ENCODE data around the gene HAUS8. TPM values are rescaled to one million over a fixed set of nuclear protein-coding genes. Genes with fewer than 3 reads are reported as not detected.
A peak's percentile ranks its signal among the peaks of the same experiment; 100 is the strongest.
"Not testable (repeated sequence)": the region's sequence is repeated elsewhere in the genome, so short reads cannot be mapped to it uniquely, and the experiment has no call there.

The HAUS8 gene
- total and polyA plus RNA-seq, 12 donors, result 2.0 to 10.2 (median 4.9) TPM

DNA sequence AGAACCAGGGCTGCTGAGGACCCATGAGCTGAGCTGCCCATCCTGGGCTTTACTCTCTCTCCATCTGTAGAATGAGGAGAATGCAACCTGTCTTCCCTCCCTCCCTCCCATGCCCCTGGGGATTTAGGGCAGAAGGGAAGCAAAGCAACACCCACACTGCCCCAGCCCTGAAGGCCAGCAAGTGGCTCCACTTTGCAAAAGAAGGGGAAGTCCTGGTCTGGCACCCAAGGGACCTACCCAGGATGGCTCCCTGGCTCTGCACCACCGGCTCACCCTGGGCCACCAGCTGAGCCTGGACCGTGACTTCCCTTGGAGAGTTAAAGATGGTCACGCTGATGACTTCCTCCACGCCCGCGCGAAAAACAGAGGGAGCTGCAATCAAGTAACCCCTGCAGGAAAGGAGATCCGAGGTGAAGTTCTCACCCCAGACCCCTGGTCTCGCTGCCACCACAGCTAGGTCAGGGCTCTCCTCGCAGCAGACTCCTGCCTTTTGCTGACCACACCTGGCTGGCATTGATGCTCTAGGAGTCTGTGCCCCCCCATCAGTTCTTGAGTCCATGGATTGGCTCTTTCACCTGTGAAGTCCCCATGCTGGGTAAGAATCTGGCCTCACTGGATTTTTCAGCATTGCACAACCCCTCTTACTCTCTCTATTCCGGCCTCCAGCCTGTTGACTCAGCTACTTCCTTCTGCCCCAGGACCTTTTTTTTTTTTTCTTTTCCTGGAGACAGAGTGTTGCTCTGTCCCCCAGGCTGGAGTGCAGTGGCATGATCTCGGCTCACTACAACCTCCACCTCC is 53.3 kb downstream of the HAUS8 start:
- 66 to 86% methylated on average over 8 to 12 of the region's 12 CpGs for WGBS, 2 donors
- H3K9me3 ChIP-seq, result peaks cover 0 to 25% (median 13%) of the 10 kb centered on the region in 11 donors
- ATAC-seq, result peak in 6 of 8 donors; percentile 32 to 66 (median 57)
- H3K27ac ChIP-seq, result peak overlapping the region in 2 of 10 donors; percentile 1 to 5
- no peak overlapping the region for H3K4me3 ChIP-seq
- H3K27me3 ChIP-seq, result peaks cover 0 to 40% (median 27%) of the 10 kb centered on the region in 7 donors
- TF ChIP-seq, protein P1, sequence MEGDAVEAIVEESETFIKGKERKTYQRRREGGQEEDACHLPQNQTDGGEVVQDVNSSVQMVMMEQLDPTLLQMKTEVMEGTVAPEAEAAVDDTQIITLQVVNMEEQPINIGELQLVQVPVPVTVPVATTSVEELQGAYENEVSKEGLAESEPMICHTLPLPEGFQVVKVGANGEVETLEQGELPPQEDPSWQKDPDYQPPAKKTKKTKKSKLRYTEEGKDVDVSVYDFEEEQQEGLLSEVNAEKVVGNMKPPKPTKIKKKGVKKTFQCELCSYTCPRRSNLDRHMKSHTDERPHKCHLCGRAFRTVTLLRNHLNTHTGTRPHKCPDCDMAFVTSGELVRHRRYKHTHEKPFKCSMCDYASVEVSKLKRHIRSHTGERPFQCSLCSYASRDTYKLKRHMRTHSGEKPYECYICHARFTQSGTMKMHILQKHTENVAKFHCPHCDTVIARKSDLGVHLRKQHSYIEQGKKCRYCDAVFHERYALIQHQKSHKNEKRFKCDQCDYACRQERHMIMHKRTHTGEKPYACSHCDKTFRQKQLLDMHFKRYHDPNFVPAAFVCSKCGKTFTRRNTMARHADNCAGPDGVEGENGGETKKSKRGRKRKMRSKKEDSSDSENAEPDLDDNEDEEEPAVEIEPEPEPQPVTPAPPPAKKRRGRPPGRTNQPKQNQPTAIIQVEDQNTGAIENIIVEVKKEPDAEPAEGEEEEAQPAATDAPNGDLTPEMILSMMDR (IDR thresholded peaks at IDR 0.05), result no peak
- intact Hi-C loops (cut with DNase I), result no loop called here
- DNase-seq, result no peak
- H3K4me1 ChIP-seq, result peaks cover 0 to 32% (median 4%) of the 10 kb centered on the region in 9 donors
- no peaks in the 10 kb centered on the region for H3K36me3 ChIP-seq

DNA sequence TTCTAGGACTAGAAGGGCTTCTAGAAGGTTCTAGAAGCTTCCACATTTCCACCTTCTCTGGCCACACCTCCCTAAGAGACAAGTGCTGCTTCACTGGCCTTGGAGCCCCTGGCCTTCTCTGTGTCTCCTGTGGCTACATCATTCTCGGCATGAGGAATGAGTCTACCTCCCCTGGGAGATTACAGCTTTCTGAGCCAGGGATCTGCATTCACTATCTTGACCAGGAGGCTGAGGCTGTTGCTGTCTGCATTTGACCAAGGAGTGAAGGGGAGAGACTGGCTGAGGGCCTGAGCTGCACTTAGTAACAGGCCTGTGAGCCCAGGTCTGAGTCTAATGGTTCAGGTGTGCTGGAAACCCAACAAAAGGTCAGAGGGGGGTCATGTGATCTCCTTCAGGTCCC is 53.9 kb downstream of the HAUS8 start:
- WGBS, 2 donors, result 60 to 61% methylated on average over 1 of the region's 1 CpG
- Histone ChIP-seq H3K27ac (no peak overlapping the region), H3K9me3 (peaks cover 0 to 25% (median 13%) of the 10 kb centered on the region in 11 donors), H3K4me3 (no peak overlapping the region), H3K27me3 (peaks cover 0 to 36% (median 24%) of the 10 kb centered on the region in 7 donors), H3K4me1 (peaks cover 0 to 31% (median 4%) of the 10 kb centered on the region in 9 donors), H3K36me3 (no peaks in the 10 kb centered on the region)
- DNase-seq, result no peak
- TF ChIP-seq, protein P1 (IDR thresholded peaks at IDR 0.05), result no peak
- intact Hi-C loops (cut with DNase I), result no loop called here
- ATAC-seq, result no peak

DNA sequence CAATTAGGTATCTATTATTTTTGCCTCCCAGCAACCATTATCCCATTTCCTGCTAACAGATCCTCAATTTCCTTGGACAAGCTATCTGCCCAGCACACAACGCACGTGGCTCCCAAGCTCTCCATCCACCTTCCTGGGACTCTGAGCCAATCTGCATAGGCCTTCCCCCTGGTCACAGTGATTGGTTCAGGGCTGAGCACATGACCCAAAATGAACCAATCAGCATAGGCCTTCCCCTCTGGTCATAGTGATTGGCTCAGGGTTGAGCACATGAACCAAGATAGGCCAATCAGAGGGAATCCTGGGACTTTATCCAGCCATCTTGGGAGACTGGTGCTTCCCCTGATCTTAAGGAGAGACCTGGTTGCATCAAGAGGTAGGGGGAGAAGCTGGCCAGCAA is 54.4 kb downstream of the HAUS8 start:
- 61 to 68% methylated on average over 2 of the region's 2 CpGs for WGBS, 2 donors
- no peak overlapping the region for H3K4me3 ChIP-seq
- no peak overlapping the region for H3K27ac ChIP-seq
- H3K4me1 ChIP-seq, result peaks cover 0 to 26% (median 4%) of the 10 kb centered on the region in 9 donors
- peaks cover 0 to 31% (median 18%) of the 10 kb centered on the region in 7 donors for H3K27me3 ChIP-seq
- DNase-seq (no peak), ATAC-seq (no peak)
- no peaks in the 10 kb centered on the region for H3K36me3 ChIP-seq
- intact Hi-C loops (cut with DNase I), result no loop called here
- TF ChIP-seq, protein P1 (IDR thresholded peaks at IDR 0.05), result no peak
- H3K9me3 ChIP-seq, result peaks cover 0 to 25% (median 13%) of the 10 kb centered on the region in 11 donors

DNA sequence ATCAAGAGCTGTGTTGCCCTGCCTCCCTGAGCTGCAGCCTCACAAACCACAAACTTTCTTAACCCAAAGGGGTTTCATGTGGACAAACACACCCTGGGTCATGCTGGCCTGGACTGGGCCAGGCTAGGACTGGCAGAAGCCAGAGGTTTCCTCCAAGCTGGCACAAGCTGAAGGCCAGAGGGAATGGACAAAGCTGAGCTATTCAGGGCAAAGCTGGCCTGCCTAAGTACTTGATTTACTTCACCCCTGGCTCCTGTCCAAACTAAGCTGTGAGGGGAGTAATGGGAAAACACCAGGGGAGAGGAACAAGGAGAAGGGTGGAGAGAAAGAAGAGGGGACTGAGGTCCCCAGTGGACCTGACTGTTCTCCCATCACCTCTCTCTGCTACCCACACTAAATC is 54.9 kb downstream of the HAUS8 start:
- Histone ChIP-seq H3K4me1 (peaks cover 0 to 22% (median 4%) of the 10 kb centered on the region in 9 donors), H3K4me3 (no peak overlapping the region), H3K27ac (no peak overlapping the region), H3K36me3 (no peaks in the 10 kb centered on the region), H3K27me3 (peaks cover 0 to 26% (median 14%) of the 10 kb centered on the region in 7 donors), H3K9me3 (peaks cover 0 to 25% (median 13%) of the 10 kb centered on the region in 11 donors)
- intact Hi-C loops (cut with DNase I), result no loop called here
- DNase-seq (no peak), ATAC-seq (no peak)
- TF ChIP-seq, protein P1 (IDR thresholded peaks at IDR 0.05), result no peak

DNA sequence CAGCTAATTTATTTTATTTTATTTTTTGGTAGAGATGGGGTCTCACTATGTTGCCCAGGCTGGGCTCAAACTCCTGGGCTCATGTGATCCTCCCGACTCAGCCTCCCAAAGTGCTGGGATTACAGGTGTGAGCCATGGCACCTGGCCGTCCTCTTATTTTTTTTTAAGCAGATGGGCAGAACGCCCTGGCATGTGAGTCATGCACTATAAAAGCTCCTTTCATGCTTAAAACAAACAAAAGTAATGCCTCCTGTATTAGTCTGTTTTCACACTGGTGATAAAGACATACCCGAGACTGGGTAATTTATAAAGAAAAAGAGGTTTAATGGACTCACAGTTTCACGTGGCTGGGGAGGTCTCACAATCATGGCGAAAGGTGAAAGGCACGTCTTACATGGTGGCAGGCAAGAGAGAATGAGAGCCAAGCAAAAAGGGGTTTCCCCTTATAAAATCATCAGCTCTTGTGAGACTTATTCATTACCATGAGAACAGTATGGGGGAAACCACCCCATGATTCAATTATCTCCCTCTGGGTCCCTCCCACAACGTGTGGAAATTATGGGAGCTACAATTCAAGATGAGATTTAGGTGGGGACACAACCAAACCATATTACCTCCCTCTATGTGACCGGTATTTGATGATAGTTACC is 60.9 kb downstream of the HAUS8 start:
- H3K4me3 ChIP-seq; DNase-seq; H3K4me1 ChIP-seq; intact Hi-C loops (cut with DNase I); H3K27ac ChIP-seq; ATAC-seq; H3K36me3 ChIP-seq: not testable (repeated sequence)
- Histone ChIP-seq H3K9me3 (peaks cover 0 to 10% (median 0%) of the 10 kb centered on the region in 11 donors), H3K27me3 (peaks cover 0 to 18% (median 0%) of the 10 kb centered on the region in 7 donors)
- WGBS, 2 donors, result 83 to 84% methylated on average over 9 of the region's 9 CpGs
